Measurements from ENCODE around the gene ENAH.

Gene ENAH

GRCh38 chr1:225578251-225578977 is 74.5 kb downstream of the ENAH start:
- peaks cover 39% of the 10 kb centered on the region for H3K4me1 ChIP-seq (ENCODE audit: insufficient read depth, low read length)

GRCh38 chr1:225577241-225577640 is 75.7 kb downstream of the ENAH start:
- H3K4me3 ChIP-seq (ENCODE audit: low read length): no peak overlapping the region
- H3K4me1 ChIP-seq (ENCODE audit: insufficient read depth, low read length): peaks cover 39% of the 10 kb centered on the region
- no peaks in the 10 kb centered on the region for H3K9me3 ChIP-seq (ENCODE audit: low read length)
- H3K27me3 ChIP-seq (ENCODE audit: insufficient read depth, low read length): no peaks in the 10 kb centered on the region
- H3K36me3 ChIP-seq (ENCODE audit: insufficient read depth, low read length): peaks cover 4% of the 10 kb centered on the region
- H2AFZ ChIP-seq (ENCODE audit: low read depth, low read length): no peak overlapping the region

More at GRCh38 chr1:225578251-225578977, 74.5 kb downstream of the ENAH start:
- H3K9me3 ChIP-seq (ENCODE audit: low read length): no peaks in the 10 kb centered on the region
- H3K27me3 ChIP-seq (ENCODE audit: insufficient read depth, low read length): no peaks in the 10 kb centered on the region
- no peak overlapping the region for H3K4me3 ChIP-seq (ENCODE audit: low read length)
- peaks cover 4% of the 10 kb centered on the region for H3K36me3 ChIP-seq (ENCODE audit: insufficient read depth, low read length)
- H2AFZ ChIP-seq (ENCODE audit: low read depth, low read length): no peak overlapping the region

- H3K36me3 ChIP-seq (ENCODE audit: insufficient read depth, low read length): peaks cover 6% of the 10 kb centered on the region
- no peak overlapping the region for H2AFZ ChIP-seq (ENCODE audit: low read depth, low read length)
- H3K9me3 ChIP-seq (ENCODE audit: low read length): no peaks in the 10 kb centered on the region
- H3K4me1 ChIP-seq (ENCODE audit: insufficient read depth, low read length): peaks cover 22% of the 10 kb centered on the region
- no peak overlapping the region for H3K4me3 ChIP-seq (ENCODE audit: low read length)
- no peaks in the 10 kb centered on the region for H3K27me3 ChIP-seq (ENCODE audit: insufficient read depth, low read length)
These were observed 79.7 kb downstream of the ENAH start for GRCh38 chr1:225573216-225573615.

DNA sequence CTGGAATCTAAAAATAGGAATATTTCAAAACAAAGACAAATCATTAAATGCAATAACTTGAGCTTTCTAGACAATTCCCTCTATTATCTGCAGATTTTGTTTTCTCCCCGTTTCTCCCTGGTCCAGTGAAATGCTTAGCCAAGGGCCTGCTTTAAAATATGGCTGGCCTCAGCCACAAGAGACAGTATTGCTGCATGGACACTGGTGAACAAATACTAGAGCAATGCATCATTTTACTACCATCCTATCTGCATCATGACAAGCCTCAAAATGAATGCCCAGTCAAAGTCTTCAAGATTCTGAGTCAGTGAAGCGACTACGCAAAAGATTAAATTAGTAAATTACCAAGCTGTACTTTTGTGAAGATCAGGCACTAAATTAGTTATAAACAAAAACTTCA is 80.5 kb downstream of the ENAH start:
- Histone ChIP-seq H3K9me3 (ENCODE audit: low read length) (no peaks in the 10 kb centered on the region), H3K4me3 (ENCODE audit: low read length) (no peak overlapping the region), H3K27me3 (ENCODE audit: insufficient read depth, low read length) (no peaks in the 10 kb centered on the region), H2AFZ (ENCODE audit: low read depth, low read length) (no peak overlapping the region), H3K4me1 (ENCODE audit: insufficient read depth, low read length) (peaks cover 14% of the 10 kb centered on the region), H3K36me3 (ENCODE audit: insufficient read depth, low read length) (peaks cover 7% of the 10 kb centered on the region)

DNA sequence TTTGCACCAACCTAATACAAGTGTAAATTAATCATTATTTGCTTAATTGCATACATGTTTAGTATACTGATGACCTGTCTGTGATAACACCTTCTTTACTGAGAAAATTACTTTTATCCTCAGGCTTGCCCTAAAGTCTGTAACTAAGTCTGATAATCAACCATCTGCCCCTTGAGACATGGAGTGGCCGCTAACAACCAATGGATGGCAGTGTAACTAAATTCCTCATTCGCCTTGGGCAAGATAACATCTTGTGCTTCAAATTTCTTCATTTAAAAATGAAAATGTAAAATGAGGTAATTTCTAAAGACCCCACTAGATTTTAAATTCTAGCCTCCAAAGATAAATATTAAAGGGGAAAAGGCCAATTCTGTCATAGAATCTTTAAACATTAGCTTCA is 85.1 kb downstream of the ENAH start:
- no peaks in the 10 kb centered on the region for H3K9me3 ChIP-seq (ENCODE audit: low read length)
- no peaks in the 10 kb centered on the region for H3K27me3 ChIP-seq (ENCODE audit: insufficient read depth, low read length)
- peaks cover 5% of the 10 kb centered on the region for H3K4me1 ChIP-seq (ENCODE audit: insufficient read depth, low read length)
- H3K36me3 ChIP-seq (ENCODE audit: insufficient read depth, low read length): peaks cover 32% of the 10 kb centered on the region
- no peak overlapping the region for H3K4me3 ChIP-seq (ENCODE audit: low read length)
- no peak overlapping the region for H2AFZ ChIP-seq (ENCODE audit: low read depth, low read length)

DNA sequence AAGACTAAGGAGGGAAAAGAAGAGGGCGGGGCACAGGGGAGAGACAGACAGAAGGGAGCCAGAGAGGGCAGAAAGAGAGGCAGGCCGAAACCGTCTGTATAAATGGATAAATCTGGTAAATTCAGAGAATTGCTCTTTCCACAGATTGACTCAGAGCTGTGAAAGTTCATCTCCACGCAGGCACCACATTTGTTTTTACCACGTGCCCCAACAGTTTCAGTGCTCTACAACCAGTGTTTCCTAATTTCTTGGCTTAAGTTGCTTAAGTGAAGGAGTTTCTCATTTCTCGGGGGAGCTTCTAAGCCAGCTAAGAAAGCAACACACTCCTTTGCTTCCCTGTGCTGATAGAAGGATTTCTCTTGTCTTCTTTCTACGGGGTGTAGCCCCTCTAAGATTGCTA is 87.1 kb downstream of the ENAH start:
- Histone ChIP-seq H3K4me1 (ENCODE audit: insufficient read depth, low read length) (peaks cover 5% of the 10 kb centered on the region), H2AFZ (ENCODE audit: low read depth, low read length) (no peak overlapping the region), H3K27me3 (ENCODE audit: insufficient read depth, low read length) (no peaks in the 10 kb centered on the region), H3K4me3 (ENCODE audit: low read length) (no peak overlapping the region), H3K9me3 (ENCODE audit: low read length) (no peaks in the 10 kb centered on the region), H3K36me3 (ENCODE audit: insufficient read depth, low read length) (peaks cover 40% of the 10 kb centered on the region)

GRCh38 chr1:225561675-225562074 is 91.2 kb downstream of the ENAH start:
- peaks cover 15% of the 10 kb centered on the region for H3K9me3 ChIP-seq (ENCODE audit: low read length)
- H3K36me3 ChIP-seq (ENCODE audit: insufficient read depth, low read length): peaks cover 57% of the 10 kb centered on the region
- H3K27me3 ChIP-seq (ENCODE audit: insufficient read depth, low read length): no peaks in the 10 kb centered on the region
- no peaks in the 10 kb centered on the region for H3K4me1 ChIP-seq (ENCODE audit: insufficient read depth, low read length)
- H3K4me3 ChIP-seq (ENCODE audit: low read length): no peak overlapping the region
- H2AFZ ChIP-seq (ENCODE audit: low read depth, low read length): no peak overlapping the region

- Histone ChIP-seq H3K9me3 (ENCODE audit: low read length) (peaks cover 18% of the 10 kb centered on the region), H3K4me1 (ENCODE audit: insufficient read depth, low read length) (no peaks in the 10 kb centered on the region), H3K4me3 (ENCODE audit: low read length) (no peak overlapping the region), H2AFZ (ENCODE audit: low read depth, low read length) (no peak overlapping the region), H3K36me3 (ENCODE audit: insufficient read depth, low read length) (peaks cover 53% of the 10 kb centered on the region), H3K27me3 (ENCODE audit: insufficient read depth, low read length) (no peaks in the 10 kb centered on the region)
These were observed 93.0 kb downstream of the ENAH start for GRCh38 chr1:225559902-225560301.

GRCh38 chr1:225559326-225559725 is 93.6 kb downstream of the ENAH start:
- Histone ChIP-seq H3K27me3 (ENCODE audit: insufficient read depth, low read length) (no peaks in the 10 kb centered on the region), H3K4me1 (ENCODE audit: insufficient read depth, low read length) (no peaks in the 10 kb centered on the region), H2AFZ (ENCODE audit: low read depth, low read length) (no peak overlapping the region), H3K36me3 (ENCODE audit: insufficient read depth, low read length) (peaks cover 58% of the 10 kb centered on the region), H3K4me3 (ENCODE audit: low read length) (no peak overlapping the region), H3K9me3 (ENCODE audit: low read length) (peaks cover 18% of the 10 kb centered on the region)

GRCh38 chr1:225556694-225557093 is 96.2 kb downstream of the ENAH start:
- H3K4me3 ChIP-seq (ENCODE audit: low read length): no peak overlapping the region
- no peak overlapping the region for H2AFZ ChIP-seq (ENCODE audit: low read depth, low read length)
- peaks cover 18% of the 10 kb centered on the region for H3K9me3 ChIP-seq (ENCODE audit: low read length)
- peaks cover 58% of the 10 kb centered on the region for H3K36me3 ChIP-seq (ENCODE audit: insufficient read depth, low read length)
- no peaks in the 10 kb centered on the region for H3K4me1 ChIP-seq (ENCODE audit: insufficient read depth, low read length)
- no peaks in the 10 kb centered on the region for H3K27me3 ChIP-seq (ENCODE audit: insufficient read depth, low read length)

GRCh38 chr1:225555821-225556220 is 97.1 kb downstream of the ENAH start:
- Histone ChIP-seq H3K27me3 (ENCODE audit: insufficient read depth, low read length) (no peaks in the 10 kb centered on the region), H3K9me3 (ENCODE audit: low read length) (peaks cover 18% of the 10 kb centered on the region), H3K4me1 (ENCODE audit: insufficient read depth, low read length) (no peaks in the 10 kb centered on the region), H3K36me3 (ENCODE audit: insufficient read depth, low read length) (peaks cover 51% of the 10 kb centered on the region), H3K4me3 (ENCODE audit: low read length) (no peak overlapping the region), H2AFZ (ENCODE audit: low read depth, low read length) (no peak overlapping the region)

DNA sequence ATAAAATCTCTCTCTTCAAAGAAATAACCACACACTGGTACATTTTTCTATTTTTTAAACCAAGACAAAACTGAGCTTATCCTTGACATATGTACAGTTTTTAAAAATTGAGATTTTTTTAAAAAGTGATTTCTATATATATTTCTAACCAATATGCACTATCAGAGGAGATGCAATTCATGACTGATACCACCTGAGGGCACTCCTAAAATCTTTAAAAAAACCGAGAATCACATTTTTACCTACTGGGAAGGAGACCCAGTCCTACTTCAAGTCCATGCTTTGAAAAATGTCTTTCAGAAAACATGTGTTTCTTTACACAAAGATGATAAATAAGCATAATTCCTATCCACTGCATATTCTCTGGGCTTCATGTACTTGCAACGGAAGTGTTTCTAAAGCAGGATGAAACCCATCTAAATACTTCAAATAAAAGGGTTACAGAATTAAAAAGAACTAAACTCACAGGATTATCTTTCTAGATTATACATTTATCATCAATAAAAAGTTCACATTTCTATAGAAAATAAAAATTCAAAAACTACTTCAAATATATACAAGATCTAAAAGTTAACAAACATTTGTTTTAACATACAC is 98.6 kb downstream of the ENAH start:
- H2AFZ ChIP-seq (ENCODE audit: low read depth, low read length): no peak overlapping the region
- no peaks in the 10 kb centered on the region for H3K27me3 ChIP-seq (ENCODE audit: insufficient read depth, low read length)
- H3K4me1 ChIP-seq (ENCODE audit: insufficient read depth, low read length): no peaks in the 10 kb centered on the region
- H3K4me3 ChIP-seq (ENCODE audit: low read length): no peak overlapping the region
- H3K9me3 ChIP-seq (ENCODE audit: low read length): peaks cover 12% of the 10 kb centered on the region
- H3K36me3 ChIP-seq (ENCODE audit: insufficient read depth, low read length): peaks cover 46% of the 10 kb centered on the region

GRCh38 chr1:225549821-225550220 is 103.1 kb downstream of the ENAH start:
- Histone ChIP-seq H3K4me3 (ENCODE audit: low read length) (no peak overlapping the region), H2AFZ (ENCODE audit: low read depth, low read length) (no peak overlapping the region), H3K36me3 (ENCODE audit: insufficient read depth, low read length) (peaks cover 33% of the 10 kb centered on the region), H3K27me3 (ENCODE audit: insufficient read depth, low read length) (no peaks in the 10 kb centered on the region), H3K4me1 (ENCODE audit: insufficient read depth, low read length) (peaks cover 11% of the 10 kb centered on the region), H3K9me3 (ENCODE audit: low read length) (no peaks in the 10 kb centered on the region)
